ENCODE data around the gene RBMS3.

Gene RBMS3

DNA sequence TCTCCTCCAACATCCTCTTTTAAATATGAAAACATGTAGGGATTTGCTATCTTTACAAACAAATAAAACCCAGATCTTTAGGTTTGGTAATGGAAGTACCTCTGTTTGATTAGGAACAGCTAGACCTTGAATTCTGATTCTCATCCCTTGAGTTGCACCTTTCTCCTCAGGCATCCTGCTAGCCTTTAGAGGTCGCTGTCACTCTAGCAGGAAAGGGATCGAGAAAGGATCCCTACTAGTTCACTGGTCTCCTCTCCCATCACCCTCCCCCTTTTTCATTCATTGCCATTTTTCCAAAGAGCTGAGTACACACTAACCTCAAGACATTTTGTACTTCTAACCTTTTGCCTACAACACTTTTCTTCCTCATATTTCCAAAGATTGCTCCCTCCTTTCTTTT, 569.8 kb downstream of the RBMS3 start:
- in situ Hi-C loops (cut with MboI; ENCODE audit: low sequenced_read_pairs) = no loop called here

DNA sequence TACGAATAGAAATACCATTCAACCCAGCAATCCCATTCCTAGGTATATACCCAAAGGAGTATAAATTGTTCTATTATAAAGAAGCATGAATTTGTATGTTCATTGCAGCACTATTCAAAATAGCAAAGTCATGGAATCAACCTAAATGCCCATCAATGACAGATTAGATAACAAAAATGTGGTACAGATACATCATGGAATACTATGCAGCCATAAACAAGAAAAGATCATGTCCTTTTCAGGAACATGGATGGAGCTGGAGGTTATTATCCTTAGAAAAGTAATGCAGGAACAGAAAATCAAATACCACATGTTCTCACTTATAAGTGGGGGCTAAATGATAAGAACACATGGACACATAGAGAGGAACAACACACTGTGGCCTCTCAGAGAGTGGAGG, 571.9 kb downstream of the RBMS3 start:
- in situ Hi-C loops (cut with MboI; ENCODE audit: low sequenced_read_pairs) = no loop called here

DNA sequence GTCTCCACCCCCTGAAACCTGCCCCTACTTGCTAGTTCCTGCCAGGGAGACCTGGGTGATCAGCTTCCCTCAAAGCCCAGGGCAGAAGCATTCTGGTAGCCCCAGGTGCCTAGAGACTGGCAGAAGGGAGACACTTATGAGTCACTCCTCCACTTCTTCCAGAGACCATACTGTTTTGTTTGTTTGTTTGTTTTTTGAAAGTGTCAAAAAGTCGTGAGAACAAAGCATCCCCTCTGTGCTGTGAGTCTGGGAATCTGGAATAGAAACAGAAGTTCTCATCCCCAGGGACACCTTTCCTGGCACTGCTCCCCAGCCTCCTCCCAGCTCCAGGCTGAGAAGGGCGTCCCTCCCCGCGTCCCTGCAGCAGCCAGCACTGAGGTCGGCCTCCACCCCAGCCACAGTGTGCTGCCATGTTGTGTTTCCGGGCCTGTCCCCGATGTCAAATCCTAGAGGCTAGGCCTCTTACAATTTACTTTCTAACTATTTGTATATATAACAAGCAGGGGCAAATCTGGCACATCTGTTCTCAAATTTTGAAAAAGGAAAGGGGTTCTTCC, 573.0 kb downstream of the RBMS3 start:
- in situ Hi-C loops (cut with MboI; ENCODE audit: low sequenced_read_pairs) = no loop called here

DNA sequence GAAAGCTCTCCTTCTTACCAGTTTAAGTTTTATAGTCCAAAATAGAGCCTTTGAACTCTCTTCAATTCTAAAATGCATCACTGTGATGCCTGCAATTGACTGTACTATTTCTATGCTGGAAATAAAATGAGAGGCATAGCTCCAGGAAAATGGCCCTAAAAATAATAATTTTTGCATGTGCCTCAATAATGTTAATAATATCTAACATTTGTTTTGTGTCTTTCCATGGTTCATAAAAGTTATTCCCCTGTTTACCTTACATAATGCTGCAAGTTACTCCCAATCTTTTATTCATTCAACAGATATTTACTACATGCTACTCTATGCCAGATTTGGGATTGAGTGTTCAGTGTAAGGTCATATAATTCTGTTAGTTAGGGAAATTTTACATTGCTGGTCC, 574.0 kb downstream of the RBMS3 start:
- in situ Hi-C loops (cut with MboI; ENCODE audit: low sequenced_read_pairs) = no loop called here

GRCh38 chr3:29859726-29860270, 578.9 kb downstream of the RBMS3 start:
- in situ Hi-C loops (cut with MboI; ENCODE audit: low sequenced_read_pairs) = no loop called here

DNA sequence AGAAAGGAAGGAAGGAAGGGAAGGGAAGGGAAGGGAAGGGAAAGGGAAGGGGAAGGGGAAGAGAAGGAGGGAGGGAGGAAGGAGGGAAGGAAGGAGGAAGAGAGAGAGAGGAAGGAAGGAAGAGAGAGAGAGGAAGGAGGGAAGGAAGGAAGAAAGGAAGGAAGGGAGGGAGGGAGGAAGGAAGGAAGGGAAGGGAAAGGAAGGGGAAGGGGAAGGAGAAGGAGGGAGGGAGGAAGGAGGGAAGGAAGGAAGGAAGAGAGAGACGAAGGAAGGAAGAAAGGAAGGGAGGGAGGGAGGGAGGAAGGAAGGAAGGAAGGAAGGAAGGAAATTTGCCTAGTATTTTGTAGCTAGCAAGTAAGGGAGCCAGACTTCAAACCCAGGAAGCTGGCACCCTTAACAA, 583.9 kb downstream of the RBMS3 start:
- in situ Hi-C loops (cut with MboI; ENCODE audit: low sequenced_read_pairs) = no loop called here

DNA sequence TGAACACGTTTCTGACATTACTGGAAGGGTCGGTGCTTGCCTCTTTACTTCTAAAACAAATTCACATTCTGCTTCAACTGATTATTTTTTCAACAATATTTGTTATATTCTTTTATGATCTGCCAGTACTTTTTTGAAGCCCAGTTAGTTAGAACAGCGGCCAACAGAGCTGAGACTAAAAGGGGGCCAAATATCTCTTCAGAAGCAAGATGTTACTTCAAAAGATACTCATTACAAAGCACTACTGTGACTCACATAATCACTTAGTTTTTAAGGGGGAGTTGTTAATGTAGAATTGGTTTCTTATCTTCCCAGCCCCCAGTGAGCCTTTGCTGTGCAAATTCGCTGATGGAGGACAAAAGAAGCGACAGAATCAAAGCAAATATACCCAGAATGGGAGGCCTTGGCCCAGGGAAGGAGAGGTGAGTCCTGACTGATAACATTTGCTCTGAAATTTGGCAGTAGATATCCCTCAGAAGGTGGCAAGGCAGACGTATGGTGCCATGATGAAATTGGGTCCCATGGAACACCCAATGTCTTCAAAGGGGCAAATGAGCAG, 587.8 kb downstream of the RBMS3 start:
- in situ Hi-C loops (cut with MboI; ENCODE audit: low sequenced_read_pairs) = no loop called here

GRCh38 chr3:29870136-29870535, 589.3 kb downstream of the RBMS3 start:
- in situ Hi-C loops (cut with MboI; ENCODE audit: low sequenced_read_pairs) = no loop called here

DNA sequence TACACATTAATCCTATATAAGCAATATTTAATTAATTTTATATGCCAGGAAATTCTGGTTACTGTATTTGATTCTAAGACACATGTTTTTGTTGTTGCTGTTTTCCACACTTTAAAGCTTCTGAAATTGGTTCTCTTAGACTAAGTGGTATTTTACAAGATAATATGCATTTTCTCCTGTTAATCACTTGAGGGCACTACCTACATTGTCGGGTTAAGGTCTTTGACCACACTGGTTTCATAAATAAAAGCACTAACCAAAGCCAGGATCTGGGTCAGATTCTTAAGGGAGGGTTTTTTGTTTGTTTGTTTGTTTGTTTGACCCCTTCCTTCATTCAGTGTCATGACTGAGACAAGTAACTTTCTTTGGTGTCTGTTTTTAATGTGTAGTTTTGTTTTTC, 590.2 kb downstream of the RBMS3 start:
- in situ Hi-C loops (cut with MboI; ENCODE audit: low sequenced_read_pairs) = no loop called here

- in situ Hi-C loops (cut with MboI; ENCODE audit: low sequenced_read_pairs) = no loop called here
These were observed 599.9 kb downstream of the RBMS3 start for GRCh38 chr3:29880809-29881208.

DNA sequence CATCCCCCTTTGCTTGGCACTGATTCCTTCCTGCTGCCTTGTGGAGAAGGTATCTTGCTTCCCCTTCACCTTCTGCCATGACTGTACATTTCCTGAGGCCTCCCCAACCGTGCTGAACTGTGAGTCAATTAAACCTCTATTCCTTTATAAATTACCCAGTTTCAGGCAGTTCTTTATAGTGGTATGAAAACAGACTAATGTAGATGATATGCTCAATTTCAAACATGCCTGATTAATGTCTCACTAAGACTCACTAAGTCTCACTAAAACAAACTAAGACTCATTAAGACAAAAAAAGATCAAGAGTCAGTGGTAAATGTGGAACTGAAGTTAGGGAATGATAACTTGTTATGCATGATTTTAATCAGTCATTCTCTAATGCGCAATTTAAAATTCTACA, 606.6 kb downstream of the RBMS3 start:
- in situ Hi-C loops (cut with MboI; ENCODE audit: low sequenced_read_pairs) = no loop called here

GRCh38 chr3:29889215-29889614, 608.3 kb downstream of the RBMS3 start:
- in situ Hi-C loops (cut with MboI; ENCODE audit: low sequenced_read_pairs) = no loop called here

- in situ Hi-C loops (cut with MboI; ENCODE audit: low sequenced_read_pairs) = no loop called here
These were observed 609.9 kb downstream of the RBMS3 start for GRCh38 chr3:29890801-29891200.

- in situ Hi-C loops (cut with MboI; ENCODE audit: low sequenced_read_pairs) = no loop called here
These were observed 612.2 kb downstream of the RBMS3 start for GRCh38 chr3:29892976-29893554.

DNA sequence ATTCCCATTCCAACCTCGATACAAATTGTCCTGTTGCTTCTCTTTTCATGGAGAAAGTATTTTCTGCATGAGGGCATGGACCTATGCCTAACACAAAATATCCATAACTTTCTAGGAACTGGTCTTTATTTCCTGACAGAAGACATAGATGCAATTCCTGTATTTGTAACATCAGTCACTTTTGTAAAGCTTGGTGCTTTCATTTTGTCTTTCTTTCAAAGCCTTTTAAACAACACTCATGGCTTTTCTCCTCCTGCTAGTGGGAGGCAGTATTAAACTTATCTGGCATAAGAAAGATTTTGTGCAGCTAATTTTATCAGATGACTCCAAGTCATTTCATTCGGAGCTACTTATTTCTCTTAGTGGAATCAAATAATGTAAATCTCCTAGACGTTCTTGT, 616.0 kb downstream of the RBMS3 start:
- in situ Hi-C loops (cut with MboI; ENCODE audit: low sequenced_read_pairs) = no loop called here

DNA sequence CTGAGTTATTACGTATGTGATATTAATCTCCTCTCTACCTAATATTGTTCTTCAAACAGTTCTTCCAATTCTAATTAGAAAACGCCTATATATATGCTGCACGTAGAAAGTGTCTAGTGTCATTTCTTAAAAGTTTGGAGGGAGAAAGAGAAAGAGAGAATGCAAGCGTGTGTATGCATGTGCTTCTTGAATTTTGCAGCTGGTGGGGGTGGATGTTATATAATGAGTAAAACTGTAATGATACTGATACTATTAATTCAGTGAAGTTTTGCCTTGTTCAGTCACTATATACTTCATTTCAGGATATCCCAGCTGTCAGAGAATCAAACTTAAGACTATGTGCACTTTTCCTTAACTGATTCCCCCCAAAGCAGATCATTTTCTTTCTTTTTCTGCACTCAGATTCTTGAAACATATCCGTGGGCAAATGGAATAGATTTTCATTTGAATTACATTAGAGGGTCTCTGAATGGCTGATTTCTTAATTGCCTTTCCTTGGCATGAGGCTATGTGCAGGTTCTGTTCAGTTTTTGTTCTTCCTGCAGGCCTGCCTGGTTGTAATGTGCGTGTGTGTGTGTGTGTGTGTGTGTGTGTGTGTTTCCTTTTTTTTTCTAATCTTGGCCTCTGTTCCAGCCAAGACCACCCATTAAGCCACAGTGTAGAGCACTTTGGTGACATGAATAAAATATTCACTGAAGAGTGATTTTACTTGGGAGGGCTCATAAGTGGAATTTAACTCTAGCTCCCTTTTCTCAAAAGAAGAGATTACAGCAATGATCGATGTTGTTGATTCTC, 617.5 kb downstream of the RBMS3 start:
- in situ Hi-C loops (cut with MboI; ENCODE audit: low sequenced_read_pairs) = no loop called here

DNA sequence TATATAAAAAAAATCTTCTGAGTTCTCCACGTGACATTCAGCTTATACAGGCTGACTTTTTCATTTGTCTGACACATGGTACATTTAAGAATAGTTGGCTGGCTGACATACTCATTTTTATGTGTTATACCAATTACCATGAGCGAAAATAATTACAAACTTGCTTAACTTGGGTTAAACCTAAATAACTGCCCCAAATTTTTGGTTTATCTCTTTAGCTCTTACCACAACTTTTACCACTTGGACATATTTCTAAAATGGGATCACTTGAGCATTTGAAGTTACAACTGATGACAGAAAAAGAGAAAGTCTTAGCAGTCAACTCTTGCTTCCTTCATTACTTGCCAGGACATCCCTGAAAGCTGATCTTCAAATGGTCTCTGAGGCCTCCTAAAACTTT, 618.1 kb downstream of the RBMS3 start:
- in situ Hi-C loops (cut with MboI; ENCODE audit: low sequenced_read_pairs) = no loop called here

DNA sequence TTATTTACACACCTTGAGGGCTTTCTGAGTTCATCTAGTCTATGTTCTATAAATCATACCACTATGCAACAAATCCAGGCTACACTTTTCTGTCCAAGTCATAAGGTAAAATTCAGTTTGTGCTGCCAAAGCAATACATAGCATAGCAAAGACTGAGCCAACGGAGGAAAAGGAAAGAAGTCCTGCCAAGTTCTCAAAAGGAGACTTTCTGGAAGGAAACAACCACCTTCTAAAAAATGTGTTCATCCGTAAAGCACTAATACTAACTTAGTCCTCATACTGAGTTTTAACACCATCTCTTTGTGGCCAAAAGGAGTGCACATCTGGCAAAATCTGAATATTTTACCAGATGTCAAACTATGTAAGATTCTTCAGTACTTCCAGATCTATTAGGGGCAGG, 620.2 kb downstream of the RBMS3 start:
- in situ Hi-C loops (cut with MboI; ENCODE audit: low sequenced_read_pairs) = no loop called here

DNA sequence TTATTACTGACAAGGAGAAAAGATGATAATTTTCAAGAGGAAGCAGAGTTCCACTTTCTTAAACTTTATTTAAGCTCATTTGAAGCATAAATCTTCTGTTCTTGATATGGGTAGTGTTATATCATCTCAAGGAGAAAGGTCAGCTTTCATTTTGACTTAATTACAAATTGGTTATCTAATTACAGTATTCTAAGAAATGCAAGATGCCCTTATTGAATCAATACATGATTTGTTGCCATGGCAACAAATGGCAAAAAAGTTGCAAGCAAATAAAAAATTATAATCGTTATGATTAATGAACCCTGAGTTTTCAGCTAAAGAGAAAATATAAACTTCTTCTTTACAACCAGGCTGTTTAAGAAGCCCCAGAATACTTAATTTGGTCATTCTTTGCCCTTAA, 622.7 kb downstream of the RBMS3 start:
- in situ Hi-C loops (cut with MboI; ENCODE audit: low sequenced_read_pairs) = no loop called here

DNA sequence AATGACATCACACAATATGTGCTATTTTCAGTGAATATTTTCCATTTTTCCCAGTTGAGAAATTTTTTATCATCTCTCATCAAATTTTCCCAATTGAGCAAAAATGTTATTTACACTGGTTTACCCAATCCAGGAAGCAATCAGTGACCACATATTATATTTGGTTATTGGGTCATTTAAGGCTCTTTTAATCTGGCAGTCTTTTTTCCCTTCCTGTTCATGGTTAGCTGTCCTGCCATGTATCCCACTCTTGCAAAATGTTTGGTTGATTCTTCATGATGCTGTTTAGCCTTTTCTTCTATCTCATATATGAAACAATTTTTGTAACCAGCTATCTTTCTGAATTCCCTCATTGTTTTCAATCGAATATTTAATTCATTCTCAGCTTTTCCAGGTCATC, 626.0 kb downstream of the RBMS3 start:
- in situ Hi-C loops (cut with MboI; ENCODE audit: low sequenced_read_pairs) = no loop called here

DNA sequence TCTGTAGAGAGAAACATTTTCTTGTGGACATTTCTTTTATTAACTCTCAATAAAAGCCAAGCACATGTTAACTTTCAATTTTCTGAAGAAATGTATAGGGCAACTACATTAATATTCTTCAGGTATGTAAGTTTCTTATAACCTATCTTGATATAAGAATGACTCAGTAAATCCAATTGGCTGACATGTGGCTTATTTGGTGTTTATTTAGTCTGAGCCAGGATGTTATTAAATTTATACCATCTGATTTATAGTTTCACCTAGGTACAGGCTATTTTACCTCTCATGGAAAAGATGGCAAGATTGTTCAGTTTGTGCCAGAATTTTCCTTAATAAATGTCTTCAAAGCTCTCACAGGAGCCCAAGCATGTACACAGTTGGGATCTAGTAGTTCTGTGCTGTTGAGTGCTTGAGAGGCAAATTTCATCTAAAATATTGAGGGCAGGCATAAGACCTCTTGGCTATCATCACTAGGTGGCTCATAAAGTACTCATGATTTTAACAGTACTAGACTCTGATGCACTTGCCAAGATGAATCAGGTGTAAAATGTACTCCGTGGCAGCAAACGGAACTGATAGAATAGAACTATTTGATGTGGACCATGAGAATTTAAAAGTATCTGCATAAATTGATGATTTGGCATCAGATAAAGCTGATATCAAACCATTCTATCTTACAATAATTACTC, 631.9 kb downstream of the RBMS3 start:
- in situ Hi-C loops (cut with MboI; ENCODE audit: low sequenced_read_pairs) = no loop called here

All from HL-60/S4 treated with retinoic acid at 250 ng/mL for 4 days and 3 days (cell line).